HepG2 (cell line): Measurements from ENCODE around the gene ISG20L2. TPM values are rescaled to one million over a fixed set of nuclear protein-coding genes. Genes with fewer than 3 reads are reported as not detected.

ENCODE experiments used
- ATAC-seq: fragments of 200-7000 bp; cut with Tn5 transposase; 3 replicates; pipeline ENCODE4 v1.9.1; 2020; ENCODE audit warnings: mild to moderate bottlenecking, moderate library complexity
- BruUV-seq: library from RNA; stranded (reverse); fragments of 400-500 nt; replicated peaks from 2 replicates; lab custom pipeline; 2021; lab: Mats Ljungman, UMichigan
- CTCF ChIA-PET: fragments of 300-600 bp; formaldehyde crosslinking; extraction: SDS; loops from one replicate; lab custom pipeline; 2021; ENCODE audit warnings: low total read pairs, inconsistent platforms, low intra/inter-chr PET ratio; lab: Yijun Ruan, JAX
- POLR2A ChIA-PET: fragments of 350-600 bp; sonication (Branson Sonifier 250); formaldehyde crosslinking; loops from one replicate; lab custom pipeline; 2020; ENCODE audit warnings: antibody characterized with exemption, inconsistent platforms; lab: Yijun Ruan, JAX
- DNase-seq: peaks from one replicate; pipeline ENCODE4 v3.0.0-alpha.2; 2015; ENCODE audit warnings: low spot score
- FAIRE-seq: peaks from 3 replicates; lab custom pipeline; 2011; peaks lifted over from hg19 to GRCh38; lab: Jason Lieb, UNC
- H2AFZ ChIP-seq: one replicate; pipeline ENCODE4 v1.6.1; 2011; ENCODE audit warnings: low read length, inconsistent platforms
- H3K27ac ChIP-seq: fragments of 300-600 bp; 3 replicates; pipeline ENCODE4 v1.8.0; 2011; ENCODE audit warnings: mixed run types, mild to moderate bottlenecking, mixed read lengths, low read length, inconsistent platforms; ENCODE audit not compliant: insufficient read depth; ENCODE audit errors: extremely low read length
- H3K27me3 ChIP-seq, 2 experiments: fragments of 200-600 bp in 1 of 2; 2 replicates in 1 of 2; 3 replicates in 1 of 2; pipeline versions ENCODE4 v1.6.0 to v1.8.0; 2011; ENCODE audit warnings: low read length in 2 of 2, mild to moderate bottlenecking in 2 of 2, moderate library complexity in 2 of 2, inconsistent platforms in 1 of 2; ENCODE audit not compliant: insufficient read depth in 2 of 2, control insufficient read depth in 1 of 2
- H3K36me3 ChIP-seq, 2 experiments: fragments of 200-600 bp in 1 of 2; replicated peaks in 1 of 2; 2 replicates in 1 of 2; 3 replicates in 1 of 2; pipeline versions ENCODE4 v1.5.1 to v1.8.0; 2011; ENCODE audit warnings: low read length in 2 of 2, inconsistent platforms in 1 of 2; ENCODE audit not compliant: insufficient read depth in 2 of 2, control insufficient read depth in 1 of 2
- H3K4me1 ChIP-seq: 2 replicates; pipeline ENCODE4 v1.5.1; 2012; ENCODE audit warnings: low read length, inconsistent platforms; ENCODE audit not compliant: insufficient read depth
- H3K4me2 ChIP-seq: 2 replicates; pipeline ENCODE4 v1.6.0; 2011; ENCODE audit warnings: low read depth, low read length, inconsistent platforms
- H3K4me3 ChIP-seq, 3 experiments: fragments of 200-600 bp in 1 of 3; sonication (generic), shearing (Covaris generic) in 1 of 3; replicated peaks in 1 of 3; 2 replicates each; pipeline ENCODE4 v1.5.1; 2011 to 2016; ENCODE audit warnings: low read length in 3 of 3, inconsistent platforms in 2 of 3, low read depth in 2 of 3, mild to moderate bottlenecking in 2 of 3, control low read depth in 1 of 3, mixed read lengths in 1 of 3; ENCODE audit not compliant: insufficient read depth in 1 of 3
- H3K79me2 ChIP-seq: one replicate; pipeline ENCODE4 v1.6.1; 2011; ENCODE audit warnings: low read length, inconsistent platforms; ENCODE audit not compliant: insufficient read depth
- H3K9ac ChIP-seq: 2 replicates; pipeline ENCODE4 v1.6.0; 2011; ENCODE audit warnings: mild to moderate bottlenecking, low read depth, low read length, inconsistent platforms; ENCODE audit not compliant: insufficient read depth
- H3K9me3 ChIP-seq: 2 replicates; pipeline ENCODE4 v1.5.1; 2012; ENCODE audit warnings: mild to moderate bottlenecking, low read length
- H4K20me1 ChIP-seq: 2 replicates; pipeline ENCODE4 v1.6.0; 2011; ENCODE audit warnings: inconsistent platforms, mild to moderate bottlenecking, low read length, moderate library complexity; ENCODE audit not compliant: insufficient read depth
- EZH2 ChIP-seq: conservative IDR thresholded peaks from 2 replicates; pipeline ENCODE4 v1.6.1; 2012; ENCODE audit warnings: mild to moderate bottlenecking, low read depth, low read length, moderate library complexity
- GZF1 ChIP-seq: sonication (generic); formaldehyde crosslinking; IDR thresholded peaks from 2 replicates; pipeline ENCODE4 v1.5.1; 2020; ENCODE audit warnings: mild to moderate bottlenecking, missing genetic modification reagents
- KIAA2018 ChIP-seq: sonication (generic); formaldehyde crosslinking; IDR thresholded peaks from 2 replicates; pipeline ENCODE4 v1.5.0; 2020; ENCODE audit warnings: mild to moderate bottlenecking, missing genetic modification reagents, borderline replicate concordance
- MNT ChIP-seq: fragments of 450-650 bp; IDR thresholded peaks from 2 replicates; pipeline ENCODE4 v1.6.1; 2016
- NCOA5 ChIP-seq: sonication (generic); formaldehyde crosslinking; IDR thresholded peaks from 2 replicates; pipeline ENCODE4 v1.4.0; 2020; ENCODE audit warnings: missing genetic modification reagents
- NFATC3 ChIP-seq: sonication (generic); formaldehyde crosslinking; IDR thresholded peaks from 2 replicates; pipeline ENCODE4 v1.5.1; 2020; ENCODE audit warnings: mild to moderate bottlenecking, missing genetic modification reagents
- PCBP1 ChIP-seq: fragments of 200-400 bp; formaldehyde crosslinking; IDR thresholded peaks from 2 replicates; pipeline ENCODE4 v1.6.1; 2017; ENCODE audit warnings: mild to moderate bottlenecking, low read depth, low read length, borderline replicate concordance
- RAD21 ChIP-seq: fragments of 450-650 bp; formaldehyde crosslinking; IDR thresholded peaks from 2 replicates; pipeline ENCODE4 v1.5.0; 2020; ENCODE audit warnings: mild to moderate bottlenecking
- RFXANK ChIP-seq: IDR thresholded peaks from 2 replicates; pipeline ENCODE4 v1.6.1; 2016
- RXRB ChIP-seq: IDR thresholded peaks from 2 replicates; pipeline ENCODE4 v1.6.1; 2016; ENCODE audit warnings: borderline replicate concordance, missing genetic modification reagents, missing compliant biosample characterization
- SMAD1 ChIP-seq: sonication (generic); formaldehyde crosslinking; IDR thresholded peaks from 2 replicates; pipeline ENCODE4 v1.4.0; 2020; ENCODE audit warnings: missing genetic modification reagents, low read depth, mild to moderate bottlenecking, borderline replicate concordance
- ZNF138 ChIP-seq: sonication (generic); formaldehyde crosslinking; IDR thresholded peaks from 2 replicates; pipeline ENCODE4 v1.5.0; 2020; ENCODE audit warnings: mild to moderate bottlenecking, low read depth, missing genetic modification reagents
- ZNF24 ChIP-seq: fragments of 450-650 bp; IDR thresholded peaks from 2 replicates; pipeline ENCODE4 v1.6.1; 2017; ENCODE audit warnings: antibody characterized with exemption, mild to moderate bottlenecking
- ZNF33B ChIP-seq: sonication (generic); formaldehyde crosslinking; IDR thresholded peaks from 2 replicates; pipeline ENCODE4 v1.5.1; 2020; ENCODE audit warnings: mild to moderate bottlenecking, missing genetic modification reagents
- ZNF800 ChIP-seq: sonication (generic); formaldehyde crosslinking; IDR thresholded peaks from 2 replicates; pipeline ENCODE4 v1.4.0; 2020; ENCODE audit warnings: missing genetic modification reagents
- WGBS: methylation state at CpG from one replicate; pipeline ENCODE4 v1.1.6; 2017; ENCODE audit warnings: low lambda C conversion rate; 5-methylcytosine and 5-hydroxymethylcytosine counted together
- in situ Hi-C: cut with HindIII; loops from 2 replicates; pipeline ENCODE4 v1.10.0; 2017; ENCODE audit warnings: low pct_unique_long_range_greater_than_20kb; ENCODE audit not compliant: extremely low pct_ligation_motif_present
- intact Hi-C: fragments of 100-400 bp; cut with micrococcal nuclease; formaldehyde crosslinking; loops from one replicate; pipeline ENCODE4 v1.10.0; 2022; ENCODE audit not compliant: unreplicated experiment
- polyA plus RNA-seq, 8 experiments: library from polyadenylated mRNA; depleted of rRNA in 3 of 8; stranded (reverse) in 7 of 8; unstranded in 1 of 8; fragments of >200 nt; fragmentation: Illumina TruSeq in 4 of 8; extraction: Trizol in 4 of 8; gene quantifications; 2 replicates each; pipeline versions ENCODE4 v1.2.1 to v1.2.3, GENCODE V29; 2011 to 2016; ENCODE audit warnings: low read depth in 4 of 8, missing spikeins in 1 of 8, mixed read lengths in 1 of 8; ENCODE audit not compliant: insufficient read depth in 1 of 8
- total RNA-seq, 5 experiments: library from RNA; depleted of rRNA; stranded (reverse); fragments of >200 nt; fragmentation: Illumina TruSeq; extraction: Trizol; gene quantifications; 2 replicates each; pipeline ENCODE4 v1.2.3, GENCODE V29; 2016; ENCODE audit warnings: low read depth in 1 of 5

ISG20L2 gene
- total and polyA plus RNA-seq, 2 of the 13 experiments (the other 11 are each of a cell fraction or from before 2014, with no cell fraction given), result 19.8 to 21.3 TPM

- Histone ChIP-seq H3K9ac (no peak overlapping the region), H3K27me3 (no peaks in the 10 kb centered on the region; a peak in 1 of 5 replicates), H3K4me1 (0 out of 2 replicates have a peak, but pooled peaks cover 5% of the 10 kb centered on the region), H3K4me2 (no peak overlapping the region), H3K27ac (no peak overlapping the region), H3K9me3 (no peaks in the 10 kb centered on the region), H3K36me3 (peaks cover 4 to 13% of the 10 kb centered on the region in 2 experiments; a peak in 3 of 5 replicates), H4K20me1 (no peaks in the 10 kb centered on the region), H2AFZ (no peak overlapping the region), H3K4me3 (no peak overlapping the region), H3K79me2 (no peaks in the 10 kb centered on the region)
- ChIA-PET POLR2A (no interaction called here), CTCF (no interaction called here)
- WGBS, result 95% methylated on average over 4 of the region's 4 CpGs
- in situ Hi-C loops, result no loop called here
- intact Hi-C loops, result no loop called here
- DNase-seq (no peak), ATAC-seq (no peak), FAIRE-seq (no peak)
- no TSS peak for BruUV-seq
- no peak for TF ChIP-seq EZH2
- TF ChIP-seq ZNF24, result no peak
- no peak for TF ChIP-seq ZNF138 (CRISPR knock-in tag)
- no peak for TF ChIP-seq NCOA5 (CRISPR knock-in tag)
- TF ChIP-seq PCBP1, result no peak
- TF ChIP-seq MNT, result no peak
- no peak for TF ChIP-seq ZNF800 (CRISPR knock-in tag)
- no peak for TF ChIP-seq RFXANK
- TF ChIP-seq SMAD1 (CRISPR knock-in tag), result no peak
- no peak for TF ChIP-seq KIAA2018 (CRISPR knock-in tag)
- no peak for TF ChIP-seq ZNF33B (CRISPR knock-in tag)
- no peak for TF ChIP-seq NFATC3 (CRISPR knock-in tag)
- TF ChIP-seq RXRB (CRISPR knock-in tag), result no peak
- no peak for TF ChIP-seq RAD21 (CRISPR knock-in tag)
- no peak for TF ChIP-seq GZF1
These were observed 11.2 kb downstream of the ISG20L2 start for GRCh38 chr1:156717351-156717750.
